ENCODE measurements around the gene AK4. TPM values are rescaled to one million over a fixed set of nuclear protein-coding genes. Genes with fewer than 3 reads are reported as not detected.
"Not testable (repeated sequence)": the region's sequence is repeated elsewhere in the genome, so short reads cannot be mapped to it uniquely, and the experiment has no call there.

Gene AK4
- total RNA-seq, 2 experiments from 2014 or later: 108 to 112 TPM

DNA sequence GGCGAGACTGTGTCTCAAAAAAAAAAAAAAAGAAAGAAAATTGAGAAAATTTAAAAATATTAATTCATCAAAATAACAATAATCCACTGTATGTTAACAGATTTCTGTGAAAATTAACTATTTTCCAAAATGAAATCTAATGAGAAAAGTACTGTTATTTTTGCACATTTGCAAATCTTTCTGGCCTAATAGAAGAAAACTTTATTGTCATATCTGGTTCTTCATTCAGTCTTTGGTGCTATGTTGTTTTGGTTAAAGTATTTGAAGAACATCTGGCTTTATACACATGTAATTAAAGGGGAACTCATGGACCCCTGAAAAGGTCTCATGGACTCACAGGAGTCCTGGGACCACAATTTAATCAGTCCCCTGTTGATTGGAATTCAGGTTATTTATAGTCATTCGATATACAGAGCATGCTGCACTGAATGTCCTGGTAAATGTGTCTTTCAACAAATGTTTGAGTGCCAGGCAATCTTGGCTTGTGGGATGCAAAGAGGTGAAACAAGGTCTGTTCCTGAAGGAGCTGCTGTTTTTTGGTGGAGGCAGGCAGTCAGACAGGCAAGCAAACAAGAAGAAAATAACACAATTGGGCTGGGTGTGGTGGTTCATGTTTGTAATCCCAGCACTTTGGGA lies 9.0 kb downstream of the AK4 start:
- H3K4me1 Mint-ChIP-seq (ENCODE audit: low read depth): peaks cover 18% of the 10 kb centered on the region
- no peaks in the 10 kb centered on the region for H3K27me3 Mint-ChIP-seq (ENCODE audit: low read depth)
- ATAC-seq: no peak
- no peak overlapping the region for H3K27ac Mint-ChIP-seq
- H3K9me3 Mint-ChIP-seq (ENCODE audit: insufficient read depth): no peaks in the 10 kb centered on the region
- DNase-seq: no peak
- no peak overlapping the region for H3K4me3 Mint-ChIP-seq
- peaks cover 20% of the 10 kb centered on the region for H3K36me3 Mint-ChIP-seq (ENCODE audit: low read depth)
- ChIA-PET POLR2A (no interaction called here), CTCF (no interaction called here)

DNA sequence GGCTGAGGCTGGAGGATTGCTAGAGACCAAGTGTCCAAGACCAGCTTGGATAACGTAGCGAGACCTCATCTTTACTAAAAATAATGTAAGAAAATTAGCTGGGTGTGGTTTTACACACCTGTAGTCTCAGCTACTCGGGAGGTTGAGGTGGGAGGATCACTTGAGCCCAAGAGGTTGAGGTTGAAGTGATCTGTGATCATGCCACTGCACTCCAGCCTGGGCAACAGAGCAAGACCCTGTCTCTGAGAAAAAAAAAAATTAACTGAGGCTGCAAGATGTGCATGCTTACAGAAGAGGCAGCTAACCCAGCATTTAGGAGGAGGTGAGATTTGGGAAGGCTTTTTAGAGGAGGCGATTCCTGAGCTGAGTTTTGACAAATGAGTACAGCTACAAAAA lies 9.5 kb downstream of the AK4 start:
- CTCF ChIA-PET: interaction anchor here (0.8 kb wide), 1 partner anchor 480 kb away, joined by 3 read pairs; no protein-coding TSS in a partner anchor
- Mint-ChIP-seq H3K9me3 (ENCODE audit: insufficient read depth) (no peaks in the 10 kb centered on the region), H3K4me3 (no peak overlapping the region), H3K36me3 (ENCODE audit: low read depth) (peaks cover 24% of the 10 kb centered on the region), H3K27ac (no peak overlapping the region), H3K4me1 (ENCODE audit: low read depth) (peaks cover 18% of the 10 kb centered on the region), H3K27me3 (ENCODE audit: low read depth) (no peaks in the 10 kb centered on the region)
- DNase-seq: no peak
- POLR2A ChIA-PET: no interaction called here
- no peak for ATAC-seq

DNA sequence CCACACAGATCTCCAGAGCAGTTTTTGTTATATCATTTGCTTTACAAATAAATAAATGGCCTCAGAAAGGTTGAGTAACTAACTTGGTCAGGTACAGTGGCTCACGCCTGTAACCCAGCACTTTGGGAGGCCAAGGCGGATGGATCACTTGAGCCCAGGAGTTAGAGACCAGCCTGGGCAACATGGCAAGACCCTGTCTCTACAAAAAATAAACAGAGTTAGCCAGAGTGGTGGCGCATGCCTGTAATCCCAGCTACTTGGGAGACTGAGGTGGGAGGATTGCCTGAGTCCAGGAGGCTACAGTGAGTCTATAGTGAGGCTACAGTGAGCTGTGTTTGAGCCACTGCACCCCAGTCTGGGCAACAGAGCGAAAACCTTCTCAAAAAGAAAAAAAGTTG lies 11.3 kb downstream of the AK4 start:
- ATAC-seq; H3K27ac Mint-ChIP-seq; H3K27me3 Mint-ChIP-seq (ENCODE audit: low read depth); CTCF ChIA-PET; H3K4me3 Mint-ChIP-seq; DNase-seq; POLR2A ChIA-PET; H3K9me3 Mint-ChIP-seq (ENCODE audit: insufficient read depth): not testable (repeated sequence)
- Mint-ChIP-seq H3K36me3 (ENCODE audit: low read depth) (peaks cover 28% of the 10 kb centered on the region), H3K4me1 (ENCODE audit: low read depth) (peaks cover 25% of the 10 kb centered on the region)

DNA sequence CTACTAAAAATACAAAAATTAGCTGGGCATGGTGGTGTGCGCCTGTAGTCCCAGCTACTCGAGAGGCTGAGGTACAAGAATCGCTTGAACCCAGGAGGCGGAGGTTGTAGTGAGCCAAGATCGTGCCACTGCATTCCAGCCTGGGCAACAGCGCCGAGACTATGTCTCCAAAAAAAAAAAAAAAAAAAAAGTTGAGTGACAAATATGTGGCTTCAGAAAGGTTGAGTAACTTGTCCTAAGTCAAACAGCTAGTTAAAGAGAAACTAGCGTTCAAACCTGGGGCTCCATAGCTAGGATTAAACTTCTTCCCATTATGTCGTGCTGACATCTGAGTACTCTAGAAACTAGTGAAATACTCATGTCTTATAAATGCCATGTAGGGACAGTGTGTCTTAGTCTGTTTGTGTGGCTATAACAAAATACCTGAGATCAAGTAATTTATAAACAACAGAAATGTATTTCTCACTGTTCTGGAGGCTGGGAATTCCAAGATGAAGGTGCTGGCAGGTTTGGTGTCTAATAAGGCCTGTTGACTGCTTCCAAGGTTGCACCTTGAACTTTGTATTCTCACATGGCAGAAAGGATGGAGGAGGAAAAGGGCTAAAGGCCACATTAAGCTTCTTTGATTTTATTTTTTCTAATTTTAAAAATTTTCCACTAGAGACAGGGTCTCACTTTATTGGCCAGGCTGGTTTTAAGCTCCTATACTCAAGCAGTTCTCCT lies 12.0 kb downstream of the AK4 start:
- DNase-seq (no peak), ATAC-seq (no peak)
- H3K4me1 Mint-ChIP-seq (ENCODE audit: low read depth): peaks cover 29% of the 10 kb centered on the region
- ChIA-PET CTCF (no interaction called here), POLR2A (interaction anchor here (0.7 kb wide), 1 partner anchor 15 kb away, joined by 4 read pairs; no protein-coding TSS in a partner anchor)
- H3K27me3 Mint-ChIP-seq (ENCODE audit: low read depth): no peaks in the 10 kb centered on the region
- H3K36me3 Mint-ChIP-seq (ENCODE audit: low read depth): peaks cover 31% of the 10 kb centered on the region
- no peak overlapping the region for H3K4me3 Mint-ChIP-seq
- H3K27ac Mint-ChIP-seq: no peak overlapping the region
- no peaks in the 10 kb centered on the region for H3K9me3 Mint-ChIP-seq (ENCODE audit: insufficient read depth)

DNA sequence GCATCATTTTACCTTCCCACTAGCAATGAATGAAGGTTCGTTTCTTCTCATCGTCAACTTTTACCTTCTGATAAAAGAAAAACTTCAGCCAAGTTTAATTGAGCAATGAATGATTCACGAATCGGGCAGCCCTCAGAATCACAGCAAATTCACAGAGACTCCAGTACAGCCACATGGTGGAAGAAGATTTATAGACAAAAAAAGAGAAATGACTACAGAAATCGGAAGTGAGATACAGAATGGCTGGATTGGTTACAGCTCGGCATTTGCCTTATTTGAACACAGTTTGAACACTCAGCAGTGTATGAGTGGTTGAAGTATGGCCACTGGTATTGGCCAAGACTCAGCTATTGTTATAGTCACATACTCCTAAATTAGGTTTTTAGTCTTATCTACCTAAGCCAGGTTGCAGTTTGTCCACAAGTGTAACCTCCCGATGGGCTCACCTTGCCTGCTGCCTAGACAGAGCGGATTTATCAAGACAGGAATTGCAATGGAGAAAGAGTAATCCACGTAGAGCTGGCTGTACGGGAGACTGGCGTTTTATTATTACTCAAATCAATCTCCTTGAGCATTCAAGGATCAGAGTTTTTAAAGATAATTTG lies 15.3 kb downstream of the AK4 start:
- Mint-ChIP-seq H3K27me3 (ENCODE audit: low read depth) (no peaks in the 10 kb centered on the region), H3K36me3 (ENCODE audit: low read depth) (peaks cover 38% of the 10 kb centered on the region), H3K4me1 (ENCODE audit: low read depth) (peaks cover 33% of the 10 kb centered on the region), H3K9me3 (ENCODE audit: insufficient read depth) (no peaks in the 10 kb centered on the region), H3K27ac (no peak overlapping the region), H3K4me3 (no peak overlapping the region)
- DNase-seq: no peak
- ChIA-PET CTCF (no interaction called here), POLR2A (no interaction called here)
- no peak for ATAC-seq

DNA sequence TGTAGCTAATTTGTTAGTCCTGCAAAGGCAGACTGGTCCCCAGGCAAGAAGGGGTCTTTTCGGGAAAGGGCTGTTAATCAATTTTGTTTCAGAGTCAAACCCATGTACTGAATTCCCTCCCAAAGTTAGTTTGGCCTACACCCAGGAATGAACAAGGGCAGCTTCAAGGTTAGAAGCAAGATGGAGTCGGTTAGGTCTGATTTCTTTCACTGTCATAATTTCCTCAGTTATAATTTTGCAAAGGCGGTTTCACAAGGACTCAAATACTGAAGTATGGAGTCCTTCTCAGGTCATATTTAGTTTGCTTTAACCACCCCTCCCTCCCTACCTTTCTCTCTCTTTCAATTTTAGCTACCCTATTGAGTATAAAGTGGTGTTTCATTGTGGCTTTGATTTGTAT lies 16.1 kb downstream of the AK4 start:
- H3K4me3 Mint-ChIP-seq; CTCF ChIA-PET; H3K27ac Mint-ChIP-seq; DNase-seq; ATAC-seq; H3K27me3 Mint-ChIP-seq (ENCODE audit: low read depth); POLR2A ChIA-PET; H3K9me3 Mint-ChIP-seq (ENCODE audit: insufficient read depth): not testable (repeated sequence)
- peaks cover 36% of the 10 kb centered on the region for H3K36me3 Mint-ChIP-seq (ENCODE audit: low read depth)
- H3K4me1 Mint-ChIP-seq (ENCODE audit: low read depth): peaks cover 33% of the 10 kb centered on the region

DNA sequence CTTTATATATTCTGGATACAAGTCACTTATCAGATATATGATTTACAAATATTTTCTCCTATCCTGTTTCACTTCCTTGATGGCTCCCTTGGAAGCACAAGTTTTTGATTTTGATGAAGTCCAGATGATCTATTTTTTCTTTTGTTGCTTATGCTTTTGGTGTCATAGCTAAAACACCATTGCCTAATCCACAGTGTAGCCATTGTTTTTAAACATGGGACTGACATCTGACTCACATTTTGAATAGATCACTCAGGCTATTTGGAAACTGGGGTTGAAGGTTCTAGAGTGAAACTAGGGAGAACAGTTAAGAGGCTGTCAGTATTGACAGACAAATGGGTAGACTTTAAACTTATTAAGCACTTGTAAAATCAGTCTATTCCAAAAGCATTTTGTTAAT lies 16.6 kb downstream of the AK4 start:
- no peak overlapping the region for H3K4me3 Mint-ChIP-seq
- DNase-seq (no peak), ATAC-seq (no peak)
- H3K9me3 Mint-ChIP-seq (ENCODE audit: insufficient read depth): no peaks in the 10 kb centered on the region
- ChIA-PET CTCF (no interaction called here), POLR2A (no interaction called here)
- H3K27me3 Mint-ChIP-seq (ENCODE audit: low read depth): no peaks in the 10 kb centered on the region
- peaks cover 33% of the 10 kb centered on the region for H3K4me1 Mint-ChIP-seq (ENCODE audit: low read depth)
- H3K27ac Mint-ChIP-seq: no peak overlapping the region
- H3K36me3 Mint-ChIP-seq (ENCODE audit: low read depth): peaks cover 36% of the 10 kb centered on the region

DNA sequence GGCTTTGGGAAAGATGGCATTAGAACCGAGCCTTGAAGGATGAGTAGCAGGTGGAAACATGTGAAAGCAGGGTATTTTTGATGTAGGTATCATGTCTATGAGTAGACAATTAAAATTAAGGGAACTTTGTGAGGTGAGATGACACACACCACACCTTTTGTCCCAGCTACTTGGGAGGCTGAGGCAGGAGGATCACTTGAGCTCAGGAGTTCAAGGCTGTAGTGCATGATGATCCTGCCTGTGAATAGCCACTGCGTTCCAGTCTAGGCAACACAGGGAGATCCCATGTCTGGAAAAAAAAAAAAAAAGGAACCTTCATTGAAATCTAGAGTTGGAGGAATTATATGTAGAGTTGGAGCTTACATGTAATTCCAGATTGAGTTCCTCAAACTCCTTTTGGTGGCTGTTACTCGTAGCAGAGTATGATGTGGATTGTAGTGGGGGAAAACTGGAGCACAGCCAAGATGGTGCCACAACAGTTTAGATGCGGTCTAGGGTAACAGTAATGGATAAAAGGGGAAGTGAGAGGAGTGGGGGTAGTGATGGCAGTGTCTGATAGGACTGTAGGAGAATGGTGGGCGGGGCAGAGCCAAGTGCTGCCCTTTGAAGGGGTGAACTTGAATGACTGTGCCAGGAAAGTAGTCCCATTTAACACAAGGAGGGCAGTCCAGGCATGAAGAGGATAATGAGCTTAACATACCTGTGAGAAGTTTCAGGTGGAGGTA lies 17.4 kb downstream of the AK4 start:
- H3K27ac Mint-ChIP-seq: no peak overlapping the region
- ChIA-PET POLR2A (no interaction called here), CTCF (no interaction called here)
- H3K4me1 Mint-ChIP-seq (ENCODE audit: low read depth): peaks cover 32% of the 10 kb centered on the region
- no peak for ATAC-seq
- H3K4me3 Mint-ChIP-seq: no peak overlapping the region
- no peaks in the 10 kb centered on the region for H3K9me3 Mint-ChIP-seq (ENCODE audit: insufficient read depth)
- H3K36me3 Mint-ChIP-seq (ENCODE audit: low read depth): peaks cover 36% of the 10 kb centered on the region
- DNase-seq: no peak
- H3K27me3 Mint-ChIP-seq (ENCODE audit: low read depth): no peaks in the 10 kb centered on the region

DNA sequence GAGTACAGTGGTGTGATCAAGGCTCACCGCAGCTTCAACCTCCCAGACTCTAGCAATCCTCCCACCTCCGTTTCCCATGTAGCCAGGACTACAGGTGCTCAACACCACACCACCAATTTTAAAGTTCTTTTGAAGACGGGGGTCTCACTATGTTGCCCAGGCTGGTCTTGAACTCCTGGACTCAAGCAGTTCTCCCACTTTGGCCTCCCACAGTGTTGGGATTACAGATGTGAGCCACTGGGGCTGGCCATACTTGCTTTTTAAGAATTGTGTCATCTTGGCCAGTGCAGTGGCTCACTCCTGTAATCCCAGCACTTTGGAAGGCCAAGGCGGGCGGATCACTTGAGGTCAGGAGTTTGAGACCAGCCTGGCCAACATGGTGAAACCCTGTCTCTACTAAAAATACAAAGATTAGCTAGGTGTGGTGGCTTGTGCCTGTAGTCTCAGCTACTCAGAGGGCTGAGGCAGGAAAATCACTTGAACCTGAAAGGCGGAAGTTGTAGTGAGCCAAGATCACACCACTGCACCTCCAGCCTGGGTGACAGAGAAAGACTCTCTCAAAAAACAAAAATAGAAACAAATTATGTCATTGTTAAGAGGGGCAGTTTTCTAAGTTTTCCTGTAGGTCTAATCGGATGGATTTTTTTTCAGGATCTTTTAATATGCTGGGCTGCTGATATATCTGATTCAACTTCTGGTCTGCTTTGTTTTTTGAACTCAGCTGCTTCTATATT lies 18.7 kb downstream of the AK4 start:
- H3K4me3 Mint-ChIP-seq: no peak overlapping the region
- ATAC-seq (no peak), DNase-seq (no peak)
- H3K27ac Mint-ChIP-seq: no peak overlapping the region
- H3K27me3 Mint-ChIP-seq (ENCODE audit: low read depth): no peaks in the 10 kb centered on the region
- POLR2A ChIA-PET: interaction anchor here (0.6 kb wide), 1 partner anchor 180 kb away, joined by 3 read pairs; no protein-coding TSS in a partner anchor
- peaks cover 33% of the 10 kb centered on the region for H3K36me3 Mint-ChIP-seq (ENCODE audit: low read depth)
- CTCF ChIA-PET: interaction anchor here (1.1 kb wide), 1 partner anchor 42 kb away, joined by 3 read pairs; no protein-coding TSS in a partner anchor
- peaks cover 23% of the 10 kb centered on the region for H3K4me1 Mint-ChIP-seq (ENCODE audit: low read depth)
- no peaks in the 10 kb centered on the region for H3K9me3 Mint-ChIP-seq (ENCODE audit: insufficient read depth)

DNA sequence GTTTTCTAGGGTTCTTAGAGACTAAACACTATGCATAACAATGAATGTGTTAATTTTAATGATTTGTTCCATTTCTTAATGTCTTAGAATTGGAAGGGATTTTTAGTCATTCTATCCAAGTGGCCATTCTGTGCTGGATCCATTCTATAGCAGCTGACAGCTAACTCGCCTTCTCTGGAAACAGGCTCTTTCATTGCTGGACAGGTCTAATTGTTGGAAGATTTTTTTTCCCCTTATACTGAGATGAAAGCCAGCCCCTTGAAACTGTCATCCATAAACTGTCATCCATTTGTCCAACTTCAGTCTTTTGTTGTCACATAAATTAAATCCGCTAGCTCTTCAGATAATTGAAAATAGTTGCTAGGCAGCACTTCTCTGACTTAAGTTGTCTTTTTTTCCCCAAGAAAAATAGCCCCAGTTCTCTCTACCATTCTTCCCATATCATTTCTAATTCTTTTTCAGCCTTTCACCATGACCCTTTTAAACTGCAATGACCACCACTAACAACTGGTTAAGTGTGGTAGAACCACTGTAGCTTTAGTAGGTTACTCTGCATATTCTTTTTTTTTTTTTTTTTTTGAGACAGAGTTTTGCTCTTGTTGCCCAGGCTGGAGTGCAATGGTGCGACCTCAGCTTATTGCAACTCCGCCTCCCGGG lies 19.7 kb downstream of the AK4 start:
- DNase-seq (no peak), ATAC-seq (no peak)
- H3K27me3 Mint-ChIP-seq (ENCODE audit: low read depth): no peaks in the 10 kb centered on the region
- no peak overlapping the region for H3K27ac Mint-ChIP-seq
- H3K36me3 Mint-ChIP-seq (ENCODE audit: low read depth): peaks cover 26% of the 10 kb centered on the region
- H3K4me3 Mint-ChIP-seq: no peak overlapping the region
- CTCF ChIA-PET: interaction anchor here (0.7 to 1.1 kb wide), 2 partner anchors 41 to 525 kb away, joined by 3 read pairs; no protein-coding TSS in a partner anchor
- no peaks in the 10 kb centered on the region for H3K9me3 Mint-ChIP-seq (ENCODE audit: insufficient read depth)
- H3K4me1 Mint-ChIP-seq (ENCODE audit: low read depth): peaks cover 22% of the 10 kb centered on the region
- POLR2A ChIA-PET: no interaction called here

DNA sequence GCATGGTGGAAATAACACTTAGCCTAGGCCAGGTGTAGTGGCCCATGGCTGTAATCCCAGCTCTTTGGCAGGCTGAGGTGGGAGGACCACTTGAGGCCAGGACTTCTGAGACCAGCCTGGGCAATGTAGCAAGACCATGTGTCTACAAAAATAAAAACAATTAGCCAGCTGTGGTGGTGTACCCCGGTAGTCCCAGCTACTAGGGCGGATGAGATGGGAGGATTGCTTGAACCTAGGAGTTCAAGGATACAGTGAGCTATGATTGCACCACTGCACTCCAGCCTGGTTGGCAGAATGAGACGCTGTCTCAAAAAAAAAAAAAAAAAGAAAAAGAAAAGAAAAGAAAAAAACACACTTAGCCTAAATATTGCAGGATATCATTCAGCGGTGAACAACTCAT lies 20.9 kb downstream of the AK4 start:
- Mint-ChIP-seq H3K27me3 (ENCODE audit: low read depth) (no peaks in the 10 kb centered on the region), H3K4me3 (no peak overlapping the region), H3K4me1 (ENCODE audit: low read depth) (peaks cover 17% of the 10 kb centered on the region), H3K27ac (no peak overlapping the region), H3K36me3 (ENCODE audit: low read depth) (peaks cover 17% of the 10 kb centered on the region), H3K9me3 (ENCODE audit: insufficient read depth) (no peaks in the 10 kb centered on the region)
- POLR2A ChIA-PET: no interaction called here
- CTCF ChIA-PET: no interaction called here
- ATAC-seq (no peak), DNase-seq (no peak)

Measured in activated CD8-positive, alpha-beta T cell treated with anti-CD3 and anti-CD28 coated beads, Interleukin-2, amount 10 ng/mL, durations not matched to agents 7 days and 5 days (primary cell).